Measurements from ENCODE around the gene TBC1D20.

DNA sequence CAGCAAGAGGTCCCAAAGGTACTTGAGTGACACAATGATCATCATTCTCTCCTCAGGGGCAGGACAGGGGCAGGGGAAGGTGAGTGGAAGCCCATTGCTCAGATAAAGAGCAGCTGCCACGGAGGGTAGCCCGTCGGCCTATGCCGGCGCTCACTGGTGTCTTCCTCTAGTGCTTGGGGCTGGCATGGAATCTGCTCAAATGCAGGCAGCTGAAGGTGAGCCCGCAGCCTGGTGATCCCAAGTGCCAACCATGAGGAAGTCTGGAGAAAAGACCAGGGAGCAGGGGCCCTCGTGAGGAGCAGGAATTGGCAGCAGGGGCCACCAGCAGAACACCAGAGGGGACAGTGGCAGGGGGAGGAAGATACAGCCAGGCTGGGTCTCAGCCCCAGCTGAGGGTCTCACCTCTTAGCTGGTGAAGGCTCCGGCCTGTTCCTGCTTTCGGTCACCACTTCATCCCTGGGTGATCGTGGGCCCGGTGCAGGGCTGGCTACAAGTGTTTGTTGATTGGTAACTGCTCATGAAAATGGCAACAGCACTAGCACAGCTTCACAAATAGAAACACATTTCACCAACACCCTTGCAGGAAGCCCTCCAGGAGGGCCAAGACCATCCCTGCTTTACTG is 29.5 kb downstream of the TBC1D20 start:
- TF ChIP-seq GATA3 (IDR thresholded peaks at IDR 0.05; ENCODE audit: low read depth, low read length) (no peak), GATA2 (IDR thresholded peaks at IDR 0.05; ENCODE audit: low read depth, low read length) (no peak)

Data from SH-SY5Y (cell line).